GM06990 (cell line): ENCODE results near the gene HMG20B.

Experiments used
- DNase-seq: peaks from one replicate; pipeline ENCODE4 v3.0.0-alpha.2; 2011; ENCODE audit not compliant: insufficient read length; ENCODE audit errors: extremely low read depth
- H3K27me3 ChIP-seq: replicated peaks from 2 replicates; pipeline ENCODE4 v1.6.0; 2011; ENCODE audit warnings: low read length; ENCODE audit not compliant: control insufficient read depth, insufficient read depth
- H3K36me3 ChIP-seq: 2 replicates; pipeline ENCODE4 v1.5.1; 2011; ENCODE audit warnings: low read length; ENCODE audit not compliant: control insufficient read depth, insufficient read depth
- H3K4me3 ChIP-seq: replicated peaks from 2 replicates; pipeline ENCODE4 v1.5.1; 2011; ENCODE audit warnings: low read depth, mild to moderate bottlenecking, control low read depth, low read length
- TF ChIP-seq, protein P1 (sequence below): IDR thresholded peaks from 2 replicates; pipeline ENCODE4 v1.5.1; 2011; ENCODE audit warnings: low read length, control low read depth, mild to moderate bottlenecking, inconsistent platforms; ENCODE audit not compliant: insufficient read depth, poor library complexity, severe bottlenecking

Gene HMG20B

DNA sequence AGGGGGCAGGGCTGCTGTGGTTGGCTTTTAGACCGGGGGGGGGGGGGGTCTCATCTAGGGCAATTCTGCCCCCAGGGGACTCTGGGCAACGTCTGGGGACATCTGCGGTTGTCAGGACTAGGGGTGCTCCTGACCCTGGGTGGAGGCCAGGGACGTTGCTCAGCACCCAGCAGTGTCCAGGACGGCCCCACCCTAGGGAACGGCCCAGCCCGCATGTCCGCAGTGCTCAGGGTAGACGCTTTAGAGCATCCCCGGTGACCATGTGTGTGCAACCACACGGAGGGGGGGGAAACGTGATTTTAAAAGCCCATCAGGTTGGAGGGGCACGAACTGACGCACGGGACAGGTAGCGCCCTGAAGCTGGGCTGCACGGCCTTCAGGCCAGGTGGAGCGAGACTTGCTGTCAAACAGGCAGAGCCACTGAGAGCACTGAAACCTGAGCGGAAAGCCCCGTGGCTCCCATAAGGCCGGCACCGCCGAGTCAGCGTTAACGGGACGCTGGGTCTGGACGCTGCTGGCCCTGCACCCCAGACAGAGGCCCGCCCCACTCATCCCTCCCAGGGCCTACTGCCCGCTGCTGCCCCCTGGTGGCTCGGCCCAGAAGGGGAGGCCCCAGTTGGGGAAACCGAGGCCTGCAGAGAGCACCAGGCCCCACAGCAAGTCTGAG, 45.5 kb downstream of the HMG20B start:
- no peaks in the 10 kb centered on the region for H3K27me3 ChIP-seq
- no peak overlapping the region for H3K4me3 ChIP-seq
- peak; percentile 76 for DNase-seq

DNA sequence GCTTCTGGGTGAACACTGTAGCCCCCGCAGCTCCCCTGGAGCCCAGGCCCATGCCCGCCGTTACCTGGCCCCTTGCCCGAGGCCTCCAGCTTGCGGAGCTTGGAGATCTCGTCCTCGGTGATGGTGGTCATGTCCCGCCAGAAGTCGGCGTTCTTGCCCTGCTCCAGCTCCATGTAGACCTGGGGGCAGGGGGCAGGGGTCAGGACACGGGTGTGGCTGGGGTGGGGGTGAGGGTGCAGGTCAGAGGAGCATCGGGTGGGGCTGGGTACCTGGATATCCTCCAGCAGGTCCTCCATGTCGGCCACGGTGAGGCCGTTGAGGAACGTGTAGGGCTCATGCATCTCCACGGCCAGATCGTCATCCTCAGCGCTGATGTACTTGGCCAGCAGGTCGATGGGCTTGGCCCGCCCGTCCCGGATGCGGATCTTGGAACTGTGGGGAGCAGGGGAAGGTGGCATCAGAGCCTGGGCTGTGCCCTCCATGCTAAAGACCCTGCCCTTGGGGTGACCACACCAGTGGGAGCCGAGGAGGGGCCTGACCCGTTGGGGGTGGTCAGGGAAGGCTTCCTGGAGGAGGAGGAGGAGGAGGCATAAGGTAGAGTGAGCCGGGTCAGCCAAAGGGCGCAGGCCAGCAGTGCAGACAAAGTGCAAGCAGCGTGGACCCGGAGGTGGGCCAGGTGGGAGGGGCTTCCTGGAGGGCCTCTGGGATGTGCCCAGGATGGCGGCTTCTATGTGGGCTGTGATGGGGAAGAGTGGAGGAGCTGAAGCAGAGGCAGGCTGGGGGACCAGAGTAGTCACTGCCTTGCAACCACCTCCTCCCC, 46.3 kb downstream of the HMG20B start:
- no peaks in the 10 kb centered on the region for H3K27me3 ChIP-seq
- TF ChIP-seq, protein P1, sequence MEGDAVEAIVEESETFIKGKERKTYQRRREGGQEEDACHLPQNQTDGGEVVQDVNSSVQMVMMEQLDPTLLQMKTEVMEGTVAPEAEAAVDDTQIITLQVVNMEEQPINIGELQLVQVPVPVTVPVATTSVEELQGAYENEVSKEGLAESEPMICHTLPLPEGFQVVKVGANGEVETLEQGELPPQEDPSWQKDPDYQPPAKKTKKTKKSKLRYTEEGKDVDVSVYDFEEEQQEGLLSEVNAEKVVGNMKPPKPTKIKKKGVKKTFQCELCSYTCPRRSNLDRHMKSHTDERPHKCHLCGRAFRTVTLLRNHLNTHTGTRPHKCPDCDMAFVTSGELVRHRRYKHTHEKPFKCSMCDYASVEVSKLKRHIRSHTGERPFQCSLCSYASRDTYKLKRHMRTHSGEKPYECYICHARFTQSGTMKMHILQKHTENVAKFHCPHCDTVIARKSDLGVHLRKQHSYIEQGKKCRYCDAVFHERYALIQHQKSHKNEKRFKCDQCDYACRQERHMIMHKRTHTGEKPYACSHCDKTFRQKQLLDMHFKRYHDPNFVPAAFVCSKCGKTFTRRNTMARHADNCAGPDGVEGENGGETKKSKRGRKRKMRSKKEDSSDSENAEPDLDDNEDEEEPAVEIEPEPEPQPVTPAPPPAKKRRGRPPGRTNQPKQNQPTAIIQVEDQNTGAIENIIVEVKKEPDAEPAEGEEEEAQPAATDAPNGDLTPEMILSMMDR, result no peak
- H3K4me3 ChIP-seq, result no peak overlapping the region
- peaks cover 20% of the 10 kb centered on the region for H3K36me3 ChIP-seq
- DNase-seq, result no peak

More for the DNA sequence above, 45.5 kb downstream of the HMG20B start:
- TF ChIP-seq, protein P1, result peak; percentile 96
- H3K36me3 ChIP-seq, result peaks cover 18% of the 10 kb centered on the region

DNA sequence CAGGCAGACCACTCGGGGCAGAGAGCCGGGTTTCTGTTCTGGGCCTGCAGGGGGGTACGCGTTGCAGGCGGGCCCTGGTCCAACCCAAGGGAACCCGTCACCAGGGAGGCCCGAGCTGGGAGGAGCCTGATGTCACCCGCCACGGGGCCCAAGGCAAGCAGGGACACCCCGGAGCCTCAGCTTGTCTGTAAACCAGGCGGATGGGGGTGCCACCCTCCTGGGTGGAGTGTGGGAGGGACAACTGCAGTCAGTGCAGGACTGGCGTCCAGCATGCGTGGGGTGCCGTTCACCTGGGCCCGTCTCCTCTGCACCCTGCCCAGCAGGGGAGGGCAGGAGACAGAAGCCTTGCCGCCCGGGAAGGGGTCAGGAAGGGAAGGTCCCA, 46.9 kb downstream of the HMG20B start:
- H3K4me3 ChIP-seq, result no peak overlapping the region
- peaks cover 20% of the 10 kb centered on the region for H3K36me3 ChIP-seq
- H3K27me3 ChIP-seq, result no peaks in the 10 kb centered on the region
- TF ChIP-seq, protein P1, result no peak
- no peak for DNase-seq

DNA sequence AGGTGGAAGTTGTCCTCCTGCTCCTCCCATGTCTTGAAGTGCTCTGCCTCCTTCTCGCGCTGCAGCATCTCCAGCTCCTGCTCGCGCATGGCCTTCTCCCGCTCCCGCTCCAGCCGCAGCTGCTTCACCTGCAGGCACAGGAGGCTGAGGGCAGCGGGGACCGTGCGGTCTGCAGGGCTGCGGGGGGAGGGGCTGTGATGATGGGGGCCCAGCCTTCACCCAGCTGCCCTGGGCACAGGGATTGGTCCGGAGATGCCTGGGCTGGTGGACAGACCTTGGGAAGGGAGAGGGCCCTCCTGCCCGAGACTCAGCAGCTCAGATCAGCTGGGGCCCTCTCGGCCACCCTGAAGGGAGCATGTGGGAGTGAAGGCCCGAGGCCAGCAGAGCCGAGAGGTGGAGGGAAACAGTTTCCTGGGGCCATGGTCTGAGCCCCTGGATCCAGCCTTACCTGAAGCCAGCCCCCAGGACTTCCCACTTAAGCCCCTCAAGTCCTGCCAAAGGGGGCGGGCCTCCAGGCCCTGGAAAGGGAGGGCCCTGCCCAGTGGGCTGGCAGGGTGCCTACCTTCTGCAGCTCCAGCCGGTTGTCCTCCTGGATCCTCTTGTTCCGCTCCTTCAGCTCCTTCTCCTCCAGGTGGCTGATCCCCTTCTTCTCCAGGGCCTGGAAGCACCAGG, 47.5 kb downstream of the HMG20B start:
- H3K4me3 ChIP-seq, result no peak overlapping the region
- no peaks in the 10 kb centered on the region for H3K27me3 ChIP-seq
- TF ChIP-seq, protein P1, result no peak
- H3K36me3 ChIP-seq, result peaks cover 18% of the 10 kb centered on the region
- no peak for DNase-seq

DNA sequence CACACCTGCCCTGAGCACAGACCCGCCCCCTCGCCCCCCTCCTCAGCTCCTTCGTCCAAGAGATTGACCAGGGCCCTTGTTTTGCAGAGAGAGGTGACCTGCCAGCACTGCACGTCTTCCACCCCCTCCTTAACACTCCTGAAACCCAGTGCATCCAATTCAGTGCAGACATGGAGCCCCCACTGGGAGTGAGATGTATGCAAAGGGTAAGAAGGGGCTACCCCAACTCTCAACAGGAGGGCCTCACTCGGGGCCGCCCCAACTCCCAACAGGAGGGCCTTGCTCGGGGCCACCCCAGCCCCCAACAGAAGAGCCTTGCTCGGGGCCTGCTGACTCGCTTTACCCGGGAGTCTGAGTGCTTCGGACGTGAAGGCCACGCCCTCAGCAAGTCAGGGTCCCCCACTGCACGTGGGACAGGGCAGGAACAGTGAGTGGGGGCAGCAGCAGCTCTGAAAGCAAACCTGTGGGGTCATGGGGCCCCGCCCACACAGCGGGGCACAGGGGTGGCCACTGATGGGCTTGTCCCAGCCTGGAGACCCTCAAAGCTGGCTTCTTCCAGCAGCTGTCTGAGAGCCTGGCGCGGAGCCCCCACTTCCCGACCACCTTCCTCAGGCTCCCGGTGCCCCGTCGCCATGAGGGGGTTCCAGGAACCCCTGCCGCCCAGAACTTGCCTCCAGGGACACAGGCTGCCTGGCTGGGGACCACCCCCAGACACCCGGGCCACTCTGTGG, 48.2 kb downstream of the HMG20B start:
- Histone ChIP-seq H3K4me3 (no peak overlapping the region), H3K27me3 (no peaks in the 10 kb centered on the region), H3K36me3 (peaks cover 17% of the 10 kb centered on the region)
- TF ChIP-seq, protein P1, result no peak
- no peak for DNase-seq
